Measurements from ENCODE around the gene MATN4. TPM values are rescaled to one million over a fixed set of nuclear protein-coding genes. Genes with fewer than 3 reads are reported as not detected.

MATN4 gene
- total and polyA plus RNA-seq, 4 donors: 0.14 to 0.49 (median 0.35) TPM

DNA sequence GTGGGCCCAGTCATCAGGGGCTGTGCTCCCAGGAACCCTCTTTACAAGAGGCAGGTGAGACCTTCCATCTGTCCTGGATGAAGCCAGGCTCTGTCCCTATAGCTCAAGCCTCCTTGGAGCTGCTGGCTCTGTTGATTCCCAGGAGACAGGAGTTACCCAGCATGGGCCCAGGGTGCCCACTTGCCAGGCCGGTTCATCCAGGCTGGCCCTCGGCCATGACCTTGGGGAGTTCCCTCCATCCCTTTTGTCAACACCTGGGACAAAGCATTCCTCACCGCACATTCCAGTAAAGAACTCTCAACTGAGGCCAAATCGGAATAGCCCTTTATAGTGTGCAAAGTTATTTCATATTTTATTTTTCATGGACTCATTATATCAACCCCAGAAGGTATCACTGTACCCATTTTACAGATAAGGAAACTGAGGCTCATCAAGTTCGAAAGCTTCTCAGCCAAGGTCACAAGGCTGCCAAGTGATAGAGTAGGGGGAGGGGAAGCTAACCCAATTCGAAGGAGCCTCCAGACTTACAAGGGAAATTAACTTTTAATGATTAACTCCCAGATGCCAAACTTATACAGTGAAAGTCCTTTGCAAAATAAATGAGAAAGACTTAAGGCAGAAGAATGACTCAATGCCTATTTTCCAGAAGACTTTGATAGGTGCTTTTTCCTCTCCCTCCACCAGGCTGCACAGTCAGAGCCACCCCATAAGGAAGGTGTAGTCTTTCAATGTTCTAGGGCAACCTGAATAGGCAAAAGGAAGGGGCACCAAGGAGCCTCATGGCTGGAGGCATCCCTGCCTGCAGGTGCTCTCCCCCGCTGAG lies 21.6 kb upstream of the MATN4 start:
- TF ChIP-seq, protein P1, sequence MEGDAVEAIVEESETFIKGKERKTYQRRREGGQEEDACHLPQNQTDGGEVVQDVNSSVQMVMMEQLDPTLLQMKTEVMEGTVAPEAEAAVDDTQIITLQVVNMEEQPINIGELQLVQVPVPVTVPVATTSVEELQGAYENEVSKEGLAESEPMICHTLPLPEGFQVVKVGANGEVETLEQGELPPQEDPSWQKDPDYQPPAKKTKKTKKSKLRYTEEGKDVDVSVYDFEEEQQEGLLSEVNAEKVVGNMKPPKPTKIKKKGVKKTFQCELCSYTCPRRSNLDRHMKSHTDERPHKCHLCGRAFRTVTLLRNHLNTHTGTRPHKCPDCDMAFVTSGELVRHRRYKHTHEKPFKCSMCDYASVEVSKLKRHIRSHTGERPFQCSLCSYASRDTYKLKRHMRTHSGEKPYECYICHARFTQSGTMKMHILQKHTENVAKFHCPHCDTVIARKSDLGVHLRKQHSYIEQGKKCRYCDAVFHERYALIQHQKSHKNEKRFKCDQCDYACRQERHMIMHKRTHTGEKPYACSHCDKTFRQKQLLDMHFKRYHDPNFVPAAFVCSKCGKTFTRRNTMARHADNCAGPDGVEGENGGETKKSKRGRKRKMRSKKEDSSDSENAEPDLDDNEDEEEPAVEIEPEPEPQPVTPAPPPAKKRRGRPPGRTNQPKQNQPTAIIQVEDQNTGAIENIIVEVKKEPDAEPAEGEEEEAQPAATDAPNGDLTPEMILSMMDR (IDR thresholded peaks at IDR 0.05; ENCODE audit: control extremely low read depth, extremely low read depth): no peak

DNA sequence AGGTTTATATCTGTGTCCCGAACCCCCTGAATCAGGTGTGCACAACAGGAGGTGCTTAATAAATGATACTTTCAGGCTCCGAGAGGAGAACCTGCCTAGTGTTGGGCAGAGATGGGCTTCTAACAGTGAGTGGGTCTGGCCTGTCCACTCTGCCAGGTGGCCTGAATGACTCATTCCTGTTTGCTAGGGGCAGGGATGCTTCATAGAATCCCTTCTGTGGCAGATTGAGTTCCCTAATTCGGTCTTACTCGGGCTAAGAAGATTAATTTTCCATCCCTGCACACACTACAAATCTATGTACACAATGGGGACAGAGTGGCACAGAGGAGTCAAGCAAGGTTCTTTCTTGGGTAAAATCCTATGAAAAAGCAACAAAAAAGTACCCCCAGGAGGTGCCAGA lies 20.4 kb upstream of the MATN4 start:
- Histone ChIP-seq H3K4me1 (ENCODE audit: control insufficient read depth in 5 of 5, insufficient read depth in 5 of 5, low read length in 5 of 5) (peaks cover 0 to 3% (median 0%) of the 10 kb centered on the region in 5 donors), H3K27me3 (ENCODE audit: control insufficient read depth in 3 of 3, insufficient read depth in 3 of 3, low read length in 2 of 3) (no peaks in the 10 kb centered on the region), H3K36me3 (ENCODE audit: control insufficient read depth in 4 of 4, insufficient read depth in 4 of 4, low read length in 4 of 4) (peaks cover 14 to 41% (median 26%) of the 10 kb centered on the region in 4 donors), H3K9me3 (ENCODE audit: control insufficient read depth in 4 of 4, insufficient read depth in 3 of 4, low read length in 3 of 4) (no peaks in the 10 kb centered on the region), H3K9ac (ENCODE audit: insufficient read depth in 1 of 2, low read length in 2 of 2) (no peak overlapping the region), H3K27ac (ENCODE audit: low read depth in 1 of 2, low read length in 1 of 2) (no peak overlapping the region), H3K4me3 (no peak overlapping the region)
- DNase-seq (no peak), ATAC-seq (ENCODE audit: insufficient read depth, low FRiP score) (no peak)
- WGBS, 2 donors: 89 to 92% methylated on average over 4 of the region's 4 CpGs
- TF ChIP-seq, protein P1 (IDR thresholded peaks at IDR 0.05; ENCODE audit: control extremely low read depth, extremely low read depth): no peak

More for the DNA sequence above, 21.6 kb upstream of the MATN4 start:
- 73 to 81% methylated on average over 7 of the region's 7 CpGs for WGBS, 2 donors
- H3K4me3 ChIP-seq: no peak overlapping the region
- H3K36me3 ChIP-seq (ENCODE audit: control insufficient read depth in 4 of 4, insufficient read depth in 4 of 4, low read length in 4 of 4): peaks cover 14 to 40% (median 29%) of the 10 kb centered on the region in 4 donors
- no peaks in the 10 kb centered on the region for H3K9me3 ChIP-seq (ENCODE audit: control insufficient read depth in 4 of 4, insufficient read depth in 3 of 4, low read length in 3 of 4)
- no peak for DNase-seq
- H3K9ac ChIP-seq (ENCODE audit: insufficient read depth in 1 of 2, low read length in 2 of 2): no peak overlapping the region
- peak overlapping the region in 1 of 2 donors; percentile 64 for H3K27ac ChIP-seq (ENCODE audit: low read depth in 1 of 2, low read length in 1 of 2)
- ATAC-seq (ENCODE audit: insufficient read depth, low FRiP score): peak; percentile 32
- H3K4me1 ChIP-seq (ENCODE audit: control insufficient read depth in 5 of 5, insufficient read depth in 5 of 5, low read length in 5 of 5): peaks cover 0 to 3% (median 0%) of the 10 kb centered on the region in 5 donors
- H3K27me3 ChIP-seq (ENCODE audit: control insufficient read depth in 3 of 3, insufficient read depth in 3 of 3, low read length in 2 of 3): no peaks in the 10 kb centered on the region

DNA sequence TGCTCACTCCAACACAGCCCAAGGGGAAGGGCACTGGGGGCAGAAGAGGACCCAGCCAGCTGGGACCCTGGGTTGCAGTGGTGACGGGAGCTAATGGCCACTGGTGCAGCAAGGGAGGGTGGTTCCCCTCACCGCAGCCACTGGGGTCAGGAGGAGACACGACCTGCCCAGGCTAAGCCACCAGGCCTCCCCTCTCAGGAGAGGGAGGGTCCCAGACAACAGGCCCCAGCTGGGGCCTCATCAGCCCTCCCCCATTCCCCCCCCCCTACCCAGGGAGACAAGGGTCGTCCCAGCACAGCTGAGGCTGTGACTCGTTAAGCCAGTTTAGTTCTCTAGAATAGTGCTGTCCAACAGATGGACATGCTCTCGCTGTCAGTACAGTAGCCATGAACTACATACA lies 17.3 kb upstream of the MATN4 start:
- Histone ChIP-seq H3K9ac (ENCODE audit: insufficient read depth in 1 of 2, low read length in 2 of 2) (no peak overlapping the region), H3K4me3 (no peak overlapping the region), H3K4me1 (ENCODE audit: control insufficient read depth in 5 of 5, insufficient read depth in 5 of 5, low read length in 5 of 5) (peaks cover 0 to 3% (median 0%) of the 10 kb centered on the region in 5 donors), H3K27ac (ENCODE audit: low read depth in 1 of 2, low read length in 1 of 2) (no peak overlapping the region), H3K9me3 (ENCODE audit: control insufficient read depth in 4 of 4, insufficient read depth in 3 of 4, low read length in 3 of 4) (no peaks in the 10 kb centered on the region), H3K27me3 (ENCODE audit: control insufficient read depth in 3 of 3, insufficient read depth in 3 of 3, low read length in 2 of 3) (no peaks in the 10 kb centered on the region), H3K36me3 (ENCODE audit: control insufficient read depth in 4 of 4, insufficient read depth in 4 of 4, low read length in 4 of 4) (peaks cover 9 to 26% (median 18%) of the 10 kb centered on the region in 4 donors)
- WGBS, 2 donors: 78 to 79% methylated on average over 6 of the region's 6 CpGs
- TF ChIP-seq, protein P1 (IDR thresholded peaks at IDR 0.05; ENCODE audit: control extremely low read depth, extremely low read depth): no peak
- DNase-seq (no peak), ATAC-seq (ENCODE audit: insufficient read depth, low FRiP score) (no peak)
